Osteoblast (primary cell): ENCODE data around the gene CRISP2. TPM values are rescaled to one million over a fixed set of nuclear protein-coding genes. Genes with fewer than 3 reads are reported as not detected.

Experiments used
- DNase-seq: peaks from one replicate; pipeline ENCODE4 v3.0.0; 2011; ENCODE audit warnings: low spot score, mixed read lengths; ENCODE audit not compliant: insufficient read length; ENCODE audit errors: missing footprints
- H2AFZ ChIP-seq: 2 replicates; pipeline ENCODE4 v1.6.0; 2011; ENCODE audit warnings: mild to moderate bottlenecking, low read length
- H3K27ac ChIP-seq: 2 replicates; pipeline ENCODE4 v1.5.1; 2011; ENCODE audit warnings: mild to moderate bottlenecking, low read depth, low read length, moderate library complexity
- H3K27me3 ChIP-seq: 2 replicates; pipeline ENCODE4 v1.6.0; 2012; ENCODE audit warnings: mild to moderate bottlenecking, control low read depth, inconsistent platforms, low read length, moderate library complexity; ENCODE audit not compliant: insufficient read depth
- H3K36me3 ChIP-seq: 2 replicates; pipeline ENCODE4 v1.5.1; 2011; ENCODE audit warnings: mild to moderate bottlenecking, low read length, control low read depth, moderate library complexity; ENCODE audit not compliant: insufficient read depth
- H3K4me1 ChIP-seq: 2 replicates; pipeline ENCODE4 v1.5.1; 2011; ENCODE audit warnings: mild to moderate bottlenecking, low read length, control low read depth, moderate library complexity; ENCODE audit not compliant: insufficient read depth
- H3K4me2 ChIP-seq: 2 replicates; pipeline ENCODE4 v1.6.0; 2011; ENCODE audit warnings: mild to moderate bottlenecking, low read length; ENCODE audit not compliant: insufficient read depth
- H3K4me3 ChIP-seq: fragments of 200-600 bp; sonication (generic); 3 replicates; pipeline ENCODE4 v1.5.1; 2012; ENCODE audit warnings: mild to moderate bottlenecking, low read length, inconsistent platforms; ENCODE audit not compliant: insufficient read depth
- H3K79me2 ChIP-seq: 2 replicates; pipeline ENCODE4 v1.6.0; 2012; ENCODE audit warnings: mild to moderate bottlenecking, low read length, control low read depth, inconsistent platforms; ENCODE audit not compliant: insufficient read depth
- H3K9me3 ChIP-seq: 2 replicates; pipeline ENCODE4 v1.5.1; 2011; ENCODE audit warnings: low read depth, low read length, control low read depth
- H4K20me1 ChIP-seq: 2 replicates; pipeline ENCODE4 v1.6.0; 2012; ENCODE audit warnings: mild to moderate bottlenecking, low read length, control low read depth; ENCODE audit not compliant: insufficient read depth
- total RNA-seq: library from RNA; depleted of rRNA; stranded (reverse); fragments of >200 nt; gene quantifications from 2 replicates; pipeline ENCODE4 v1.2.3, GENCODE V29; 2012
- TF ChIP-seq, protein P1 (sequence below): IDR thresholded peaks from 2 replicates; pipeline ENCODE4 v1.5.1; 2011; ENCODE audit warnings: mild to moderate bottlenecking, low read depth, low read length, moderate library complexity; ENCODE audit errors: extremely low read depth

Gene CRISP2
- total RNA-seq, 1 donor, result not detected

DNA sequence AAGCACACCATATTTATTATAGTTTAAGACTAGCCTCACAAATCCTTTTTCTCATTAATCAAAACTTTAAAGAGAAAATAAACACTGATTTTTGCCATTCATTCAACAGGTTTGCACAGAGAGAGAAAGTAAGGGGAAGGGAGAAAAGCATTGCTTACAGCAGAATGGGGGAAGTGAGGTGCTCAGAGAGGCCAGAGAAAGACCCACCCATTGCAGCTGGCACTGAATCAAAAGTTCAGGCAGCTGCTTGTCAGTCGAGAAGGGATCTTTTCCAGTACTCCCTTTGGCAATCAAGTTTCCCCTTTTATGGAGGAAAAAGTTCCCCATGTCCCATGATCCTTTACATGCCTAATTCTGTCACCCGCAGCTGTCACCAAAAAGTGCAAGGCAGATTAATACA, 8.0 kb upstream of the CRISP2 start:
- Histone ChIP-seq H3K4me2 (no peak overlapping the region), H3K4me3 (no peak overlapping the region), H2AFZ (no peak overlapping the region), H3K27ac (no peak overlapping the region), H3K9me3 (no peaks in the 10 kb centered on the region), H4K20me1 (no peaks in the 10 kb centered on the region), H3K36me3 (no peaks in the 10 kb centered on the region), H3K79me2 (no peaks in the 10 kb centered on the region), H3K4me1 (no peaks in the 10 kb centered on the region), H3K27me3 (no peaks in the 10 kb centered on the region)
- TF ChIP-seq, protein P1, sequence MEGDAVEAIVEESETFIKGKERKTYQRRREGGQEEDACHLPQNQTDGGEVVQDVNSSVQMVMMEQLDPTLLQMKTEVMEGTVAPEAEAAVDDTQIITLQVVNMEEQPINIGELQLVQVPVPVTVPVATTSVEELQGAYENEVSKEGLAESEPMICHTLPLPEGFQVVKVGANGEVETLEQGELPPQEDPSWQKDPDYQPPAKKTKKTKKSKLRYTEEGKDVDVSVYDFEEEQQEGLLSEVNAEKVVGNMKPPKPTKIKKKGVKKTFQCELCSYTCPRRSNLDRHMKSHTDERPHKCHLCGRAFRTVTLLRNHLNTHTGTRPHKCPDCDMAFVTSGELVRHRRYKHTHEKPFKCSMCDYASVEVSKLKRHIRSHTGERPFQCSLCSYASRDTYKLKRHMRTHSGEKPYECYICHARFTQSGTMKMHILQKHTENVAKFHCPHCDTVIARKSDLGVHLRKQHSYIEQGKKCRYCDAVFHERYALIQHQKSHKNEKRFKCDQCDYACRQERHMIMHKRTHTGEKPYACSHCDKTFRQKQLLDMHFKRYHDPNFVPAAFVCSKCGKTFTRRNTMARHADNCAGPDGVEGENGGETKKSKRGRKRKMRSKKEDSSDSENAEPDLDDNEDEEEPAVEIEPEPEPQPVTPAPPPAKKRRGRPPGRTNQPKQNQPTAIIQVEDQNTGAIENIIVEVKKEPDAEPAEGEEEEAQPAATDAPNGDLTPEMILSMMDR, result no peak
- DNase-seq, result no peak

DNA sequence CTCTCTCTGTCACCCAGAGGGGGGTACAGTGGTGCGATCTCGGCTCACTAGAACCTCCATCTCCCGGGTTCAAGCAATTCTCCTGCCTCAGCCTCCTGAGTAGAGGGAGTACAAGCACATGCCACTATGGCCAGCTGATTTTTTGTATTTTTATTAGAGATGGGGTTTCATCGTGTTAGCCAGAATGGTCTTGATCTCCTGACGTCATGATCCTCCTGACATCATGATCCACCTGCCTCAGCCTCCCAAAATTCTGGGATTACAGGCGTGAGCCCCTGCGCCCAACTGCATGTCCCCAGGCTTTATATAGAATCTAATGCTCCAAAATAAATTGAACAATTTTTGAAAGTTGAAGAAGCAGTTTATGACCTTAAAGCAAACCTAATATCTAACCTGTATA, 7.0 kb upstream of the CRISP2 start:
- Histone ChIP-seq H3K27ac (no peak overlapping the region), H2AFZ (no peak overlapping the region), H3K4me2 (no peak overlapping the region), H3K4me3 (no peak overlapping the region), H3K27me3 (no peaks in the 10 kb centered on the region), H4K20me1 (no peaks in the 10 kb centered on the region), H3K36me3 (no peaks in the 10 kb centered on the region), H3K9me3 (no peaks in the 10 kb centered on the region), H3K79me2 (no peaks in the 10 kb centered on the region), H3K4me1 (no peaks in the 10 kb centered on the region)
- no peak for DNase-seq
- TF ChIP-seq, protein P1, result no peak

DNA sequence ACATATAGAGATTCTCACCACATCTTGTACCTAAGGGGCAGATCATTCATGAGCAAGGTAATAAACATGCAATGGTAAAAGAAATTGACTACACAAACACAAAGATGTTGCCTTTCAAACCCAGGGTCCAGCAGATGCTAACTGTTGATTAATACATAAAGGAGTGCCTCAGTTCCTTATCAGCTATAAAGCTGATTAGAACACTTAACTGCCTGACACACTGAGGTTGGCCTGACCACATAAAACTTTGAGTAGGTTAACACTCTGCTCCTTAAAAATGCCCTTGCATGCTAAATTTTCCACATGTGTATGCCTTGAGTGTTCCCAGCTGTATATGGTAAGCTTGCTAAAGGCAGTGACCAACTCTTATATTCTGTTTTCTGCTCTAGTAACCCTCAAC, 14.9 kb downstream of the CRISP2 start:
- Histone ChIP-seq H3K4me2 (no peak overlapping the region), H3K79me2 (no peaks in the 10 kb centered on the region), H3K9me3 (peaks cover 3% of the 10 kb centered on the region), H3K4me3 (no peak overlapping the region), H2AFZ (no peak overlapping the region), H4K20me1 (no peaks in the 10 kb centered on the region), H3K36me3 (no peaks in the 10 kb centered on the region), H3K27ac (no peak overlapping the region), H3K4me1 (no peaks in the 10 kb centered on the region), H3K27me3 (no peaks in the 10 kb centered on the region)
- DNase-seq, result no peak
- TF ChIP-seq, protein P1, result no peak

DNA sequence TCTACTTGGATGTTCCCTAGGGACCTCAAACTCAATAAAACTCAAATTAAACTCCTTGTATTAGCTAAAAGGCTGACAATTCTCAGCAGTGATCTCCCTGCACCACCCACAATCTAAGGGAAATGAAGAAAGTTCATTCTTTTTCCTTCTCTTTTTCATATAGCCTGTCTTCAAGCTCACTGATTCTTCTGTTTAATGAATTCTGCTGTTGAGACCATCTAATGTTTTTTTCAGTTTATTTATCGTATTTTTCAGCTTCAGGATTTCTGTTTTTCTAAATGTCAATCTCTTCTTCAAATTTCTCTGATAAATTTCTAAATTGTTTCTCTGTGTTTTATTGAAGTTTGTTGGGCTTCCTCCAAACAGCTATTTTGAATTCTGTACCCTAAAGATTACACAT, 19.8 kb downstream of the CRISP2 start:
- TF ChIP-seq, protein P1, result no peak

More for the DNA sequence above, 19.8 kb downstream of the CRISP2 start:
- Histone ChIP-seq H3K36me3 (no peaks in the 10 kb centered on the region), H3K4me1 (no peaks in the 10 kb centered on the region), H3K9me3 (peaks cover 3% of the 10 kb centered on the region), H3K4me3 (no peak overlapping the region), H2AFZ (no peak overlapping the region), H3K4me2 (no peak overlapping the region), H3K79me2 (no peaks in the 10 kb centered on the region), H3K27me3 (no peaks in the 10 kb centered on the region), H3K27ac (no peak overlapping the region), H4K20me1 (no peaks in the 10 kb centered on the region)
- DNase-seq, result no peak
